ENCODE data around the gene SMIM31.

The SMIM31 gene

DNA sequence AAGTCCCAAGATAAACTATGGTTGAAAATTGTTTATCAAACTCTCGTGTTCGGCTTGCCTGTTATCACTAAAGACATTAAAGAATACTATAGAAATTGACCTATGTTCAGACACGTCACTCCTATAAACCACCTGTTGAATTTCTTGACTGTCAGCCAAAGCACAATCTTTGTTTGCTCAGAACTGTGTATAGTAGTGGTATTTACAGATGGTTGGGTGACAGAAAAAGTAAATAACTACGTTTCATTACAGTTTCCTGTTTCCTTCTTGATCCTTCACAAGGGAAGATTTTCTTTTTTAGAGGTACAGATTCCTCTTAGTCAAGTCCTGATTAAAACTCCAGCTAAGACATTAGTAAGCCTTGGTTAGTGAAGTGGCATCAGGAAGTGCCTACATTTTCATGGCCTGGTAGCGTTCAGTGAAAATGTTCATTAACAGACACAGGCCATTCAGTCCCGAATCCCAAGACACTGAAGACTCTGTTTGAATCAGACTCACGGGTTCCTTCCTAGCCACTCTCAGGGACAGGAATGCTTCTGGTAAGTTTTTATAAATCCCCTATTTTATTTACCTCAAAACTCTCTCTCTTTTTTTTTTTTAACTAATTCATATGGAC lies at the start of gene SMIM31:
SMIM31 (plus strand) TSS at position 259 of the 616 bp plus-strand sequence. CDS start 16,313 bp downstream, outside the sequence.
- no peak for DNase-seq (ENCODE audit: low read depth in 1 of 2, low spot score in 1 of 2)

DNA sequence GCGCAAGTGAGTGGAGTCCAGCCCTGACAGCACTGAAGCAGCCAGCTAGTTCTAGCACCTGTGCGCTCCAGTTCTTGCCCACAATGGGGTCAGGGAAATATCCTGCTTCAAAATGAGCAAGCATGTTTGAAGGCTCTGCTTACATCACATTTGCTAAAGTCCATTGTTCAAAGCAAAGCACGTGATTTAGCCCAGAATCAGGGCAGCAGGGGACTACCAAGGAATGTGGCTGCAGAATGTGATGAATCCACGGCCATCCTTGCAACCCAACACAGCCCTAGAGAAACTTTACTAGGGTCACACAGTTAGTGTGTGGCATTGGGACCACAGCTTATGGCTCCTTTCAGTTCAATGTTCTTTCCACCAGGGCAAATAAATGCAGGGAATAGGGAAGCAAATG lies 47.3 kb upstream of the SMIM31 start:
- no peak for DNase-seq (ENCODE audit: low read depth in 1 of 2, low spot score in 1 of 2)

DNA sequence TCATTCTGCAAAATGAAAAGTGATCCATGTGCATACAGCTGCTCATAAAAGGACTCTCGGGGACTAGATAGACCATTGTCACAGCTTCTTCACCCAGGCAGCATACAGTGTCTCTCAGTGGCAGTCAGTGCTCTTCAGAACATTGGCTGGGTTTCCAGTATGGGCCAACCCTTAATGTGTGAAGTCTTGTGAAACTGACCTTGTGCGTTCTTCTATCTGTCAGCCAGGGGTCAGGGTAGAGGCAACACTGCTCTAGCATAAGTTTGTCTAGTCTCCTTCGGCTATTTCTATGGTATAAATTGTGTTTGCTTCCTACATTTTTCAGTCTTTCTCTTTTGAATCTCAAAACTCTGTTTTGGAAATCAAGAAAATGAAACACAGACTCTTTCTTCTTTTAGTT lies 37.0 kb upstream of the SMIM31 start:
- DNase-seq (ENCODE audit: low read depth in 1 of 2, low spot score in 1 of 2) = no peak

DNA sequence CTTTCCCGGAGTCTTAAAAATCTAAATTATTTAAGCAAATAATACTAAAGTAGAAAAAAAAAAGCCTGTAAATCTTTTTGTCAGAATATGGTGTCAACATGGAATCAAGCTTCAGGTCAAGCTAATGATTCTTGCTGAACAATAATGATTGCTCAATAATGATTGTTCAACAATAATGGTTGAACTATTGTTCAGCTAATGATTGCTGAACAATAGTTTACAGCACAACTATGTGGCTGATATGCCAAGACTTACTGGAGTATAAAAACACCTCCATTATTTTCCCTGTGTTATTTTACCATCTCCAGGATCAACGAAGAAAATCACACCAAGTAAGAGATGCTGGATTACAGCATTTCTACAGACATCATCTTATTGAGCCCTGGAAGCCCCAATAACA lies 35.1 kb upstream of the SMIM31 start:
- DNase-seq (ENCODE audit: low read depth in 1 of 2, low spot score in 1 of 2) = no peak

DNA sequence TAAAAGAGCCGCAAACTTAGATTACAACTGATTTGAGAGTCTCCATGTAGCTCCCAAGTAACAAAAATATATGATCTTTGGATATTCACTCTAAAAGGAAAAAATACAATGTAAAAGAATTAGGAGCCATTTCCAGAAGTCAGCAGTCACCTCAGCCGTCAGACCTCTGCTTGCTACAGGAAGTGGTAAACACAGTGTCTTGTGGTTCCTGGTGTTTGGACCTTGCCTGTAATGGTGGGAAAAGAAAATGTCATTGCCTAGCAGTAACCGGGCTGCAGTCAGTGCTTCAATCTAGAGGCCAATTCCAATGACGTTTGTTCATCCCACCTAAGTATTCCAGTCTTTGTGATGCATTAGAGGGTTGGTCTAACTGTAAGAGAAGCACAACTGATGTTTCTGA lies 28.9 kb upstream of the SMIM31 start:
- DNase-seq (ENCODE audit: low read depth in 1 of 2, low spot score in 1 of 2) = no peak

DNA sequence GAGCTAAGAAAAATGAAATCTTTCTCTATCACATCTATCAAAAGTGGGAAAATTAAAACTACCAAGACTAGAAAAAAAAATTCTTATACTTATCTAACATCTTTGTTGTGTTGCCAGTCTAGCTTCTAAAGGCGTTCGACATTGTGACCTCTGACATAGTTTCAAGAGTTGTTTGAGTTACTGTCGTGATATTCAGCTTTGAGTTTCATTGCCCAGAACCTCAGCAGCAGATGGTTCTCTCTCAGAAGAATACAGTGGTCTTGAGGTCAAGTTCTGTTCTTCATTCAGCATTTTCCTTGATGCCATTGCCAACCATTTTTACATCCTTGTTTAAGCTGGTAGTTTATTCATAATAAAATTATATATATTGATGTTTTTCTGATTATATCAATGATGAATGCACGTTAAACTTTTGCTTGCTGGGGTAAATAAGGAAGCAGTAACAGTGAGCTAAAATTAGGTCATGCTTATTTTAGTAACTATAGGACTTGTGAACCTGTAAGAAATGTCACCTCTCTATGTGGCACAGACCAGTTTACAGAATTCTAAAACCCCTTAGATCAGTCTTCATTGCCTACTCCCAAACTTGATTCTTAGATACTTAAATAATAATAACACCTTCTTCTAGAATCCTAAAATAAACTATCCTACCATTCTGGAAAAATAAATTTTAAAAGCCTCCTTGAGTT lies 23.1 kb upstream of the SMIM31 start:
- DNase-seq (ENCODE audit: low read depth in 1 of 2, low spot score in 1 of 2) = no peak

DNA sequence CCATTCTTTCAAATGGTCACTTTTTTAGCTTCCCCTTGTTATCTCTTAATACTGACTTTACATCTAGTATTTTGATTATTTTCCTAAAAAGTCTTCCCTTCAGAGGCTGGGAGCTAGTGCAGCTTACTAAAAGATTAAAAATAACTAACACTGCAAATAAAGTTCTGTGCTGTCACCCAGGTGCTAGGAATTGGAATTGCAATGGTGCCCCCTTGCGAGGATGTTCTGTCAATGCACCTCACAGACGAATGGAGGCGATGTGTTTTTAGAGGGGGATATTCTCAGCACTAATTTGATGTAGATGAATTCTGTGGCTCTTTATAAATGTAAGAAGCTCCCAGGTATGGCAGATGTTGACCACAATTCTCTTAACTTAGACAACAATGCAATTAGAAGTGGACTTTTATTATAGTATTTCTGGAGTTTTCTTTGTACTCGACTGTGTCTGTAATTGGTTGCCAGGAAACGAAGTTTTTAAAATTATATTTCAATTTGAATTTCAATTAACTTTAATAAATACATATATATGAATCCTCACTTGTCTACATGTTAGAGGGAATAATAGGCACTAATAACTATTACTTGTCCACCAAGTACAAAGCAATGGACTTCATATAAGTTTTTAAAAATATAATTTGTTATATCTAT lies 22.0 kb upstream of the SMIM31 start:
- DNase-seq (ENCODE audit: low read depth in 1 of 2, low spot score in 1 of 2) = peak; percentile 1 to 22

DNA sequence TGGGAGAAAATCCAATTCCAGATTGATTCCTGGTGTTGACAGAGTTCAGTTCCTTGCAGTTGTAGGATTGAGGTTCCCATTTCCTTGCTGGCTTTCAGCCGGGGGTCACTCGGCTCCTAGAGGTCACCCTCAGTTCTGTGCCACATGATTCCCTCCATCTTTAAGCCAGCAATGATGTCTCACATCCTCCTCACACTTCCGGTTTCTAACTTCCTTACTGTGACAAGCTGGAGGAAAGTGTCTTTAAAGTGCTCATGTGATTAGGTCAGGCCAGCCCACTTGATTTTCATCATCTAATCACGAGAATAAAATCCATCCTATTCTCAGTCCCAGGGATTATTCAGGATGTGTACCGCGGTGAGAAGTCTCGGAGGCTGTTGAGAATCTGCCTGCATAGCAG lies 19.4 kb upstream of the SMIM31 start:
- DNase-seq (ENCODE audit: low read depth in 1 of 2, low spot score in 1 of 2) = no peak

DNA sequence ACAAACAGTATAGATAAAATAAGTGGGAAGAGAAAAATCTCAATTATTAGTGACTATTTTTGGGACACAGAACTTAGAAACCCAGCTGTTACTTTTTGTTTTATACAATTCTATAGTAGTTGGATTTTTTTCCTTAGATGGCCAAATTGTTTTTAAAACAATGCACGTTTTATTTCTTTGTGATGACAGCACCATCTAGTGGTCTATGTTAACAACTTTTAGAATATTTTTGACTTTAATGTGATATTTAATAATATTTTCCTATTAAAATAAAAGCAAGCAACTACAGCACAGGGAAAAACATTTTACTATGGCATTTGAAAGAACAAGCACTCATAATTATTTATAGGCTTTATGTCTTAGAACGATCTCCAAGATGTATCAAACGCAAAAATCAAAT lies 5.6 kb upstream of the SMIM31 start:
- DNase-seq (ENCODE audit: low read depth in 1 of 2, low spot score in 1 of 2) = no peak

DNA sequence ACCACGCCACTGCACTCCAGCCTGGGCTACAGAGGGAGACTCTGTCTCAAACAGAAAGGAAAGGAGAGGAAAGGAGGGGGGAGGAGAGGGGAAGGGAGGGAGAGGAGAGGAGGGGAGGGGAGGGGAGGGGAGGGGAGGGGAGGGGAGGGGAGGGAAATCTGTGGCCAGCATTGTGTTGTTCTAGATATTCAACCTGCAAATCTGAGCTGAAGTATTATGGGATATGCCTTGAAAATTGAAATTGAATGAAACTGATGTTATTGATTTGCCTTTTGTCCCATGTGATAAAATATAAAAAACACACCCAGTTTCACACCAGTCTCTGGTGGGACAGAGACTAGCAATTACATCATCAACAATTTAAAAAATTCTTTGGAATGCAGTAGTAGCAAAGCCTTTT lies 1.5 kb downstream of the SMIM31 start:
- no peak for DNase-seq (ENCODE audit: low read depth in 1 of 2, low spot score in 1 of 2)

DNA sequence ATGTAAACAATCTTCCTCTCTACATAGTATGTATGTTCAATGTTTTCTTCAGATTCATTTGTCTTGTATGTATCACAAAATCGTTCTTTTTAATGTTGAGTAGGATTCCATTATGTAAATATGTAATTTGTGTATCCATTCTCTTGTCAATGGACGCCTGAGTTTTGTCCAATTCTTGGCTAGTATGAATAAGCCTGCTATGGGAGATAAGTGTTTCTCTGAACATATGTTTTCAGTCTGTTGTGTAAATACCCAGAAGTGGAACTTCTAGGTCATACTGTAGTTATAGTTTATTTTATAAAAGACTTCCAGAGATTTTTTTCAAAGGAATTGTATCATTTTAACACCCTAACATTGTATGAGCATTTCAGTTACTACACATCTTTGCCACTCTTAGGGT lies 2.8 kb downstream of the SMIM31 start:
- no peak for DNase-seq (ENCODE audit: low read depth in 1 of 2, low spot score in 1 of 2)

DNA sequence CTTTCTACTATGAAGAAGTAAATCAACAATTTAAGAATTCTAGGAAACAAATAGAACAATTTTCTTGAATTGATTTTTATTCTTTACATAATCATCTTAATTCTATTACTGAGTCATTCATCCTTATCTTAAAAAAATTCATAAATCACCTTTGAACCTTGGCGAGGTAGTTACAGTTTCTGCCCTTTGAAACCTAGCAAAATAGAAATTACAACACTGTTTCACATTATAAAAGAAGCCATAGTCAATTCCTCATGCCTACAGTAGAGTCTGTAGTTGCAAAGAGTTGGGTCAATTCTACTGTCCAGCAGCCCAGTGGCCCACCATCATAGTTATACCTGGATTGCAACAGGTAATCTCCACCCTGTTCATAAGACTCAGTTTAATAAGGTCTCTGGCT lies 7.3 kb downstream of the SMIM31 start:
- DNase-seq (ENCODE audit: low read depth in 1 of 2, low spot score in 1 of 2) = no peak

DNA sequence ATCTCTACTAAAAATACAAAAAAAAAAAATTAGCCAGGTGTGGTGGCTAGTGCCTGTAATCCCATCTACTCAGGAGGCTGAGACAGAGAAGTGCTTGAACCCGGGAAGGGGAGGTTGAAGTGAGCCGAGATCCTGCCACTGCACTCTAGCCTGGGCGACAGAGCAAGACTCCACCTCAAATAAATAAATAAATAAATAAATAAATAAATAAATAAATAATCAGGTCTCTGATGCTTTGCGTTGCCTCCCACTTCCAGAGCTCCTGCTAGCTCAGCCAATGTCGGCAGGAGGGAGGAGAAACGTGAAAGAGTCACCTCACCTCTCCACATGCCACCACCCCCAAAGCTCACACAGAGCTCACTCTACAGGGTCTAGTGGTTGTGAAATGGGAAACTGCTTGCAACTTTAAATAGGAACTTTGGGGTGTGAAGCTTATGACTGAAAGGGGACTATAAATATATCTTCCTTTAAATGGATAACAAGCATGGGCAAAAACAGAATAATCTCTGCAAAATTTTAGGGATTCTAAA lies 7.9 kb downstream of the SMIM31 start:
- no peak for DNase-seq (ENCODE audit: low read depth in 1 of 2, low spot score in 1 of 2)

DNA sequence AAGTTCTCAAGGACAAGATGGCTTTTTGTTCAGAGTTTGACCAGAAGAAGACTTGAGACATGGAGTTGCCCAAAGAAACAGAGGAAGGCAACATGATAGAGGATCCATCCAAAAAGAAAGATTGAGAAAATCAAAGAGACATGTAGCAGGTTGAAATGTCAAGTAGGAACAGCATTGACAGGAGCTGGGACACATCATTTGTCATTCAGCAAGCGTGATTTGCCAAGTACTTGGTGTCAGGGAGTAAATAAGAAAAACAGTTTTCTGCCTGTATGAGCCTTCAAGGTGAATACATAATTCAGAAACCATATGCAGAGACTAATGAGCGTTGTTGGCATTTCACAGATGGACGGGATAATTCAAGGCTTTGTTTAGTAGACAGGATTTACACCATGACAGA lies 11.2 kb downstream of the SMIM31 start:
- DNase-seq (ENCODE audit: low read depth in 1 of 2, low spot score in 1 of 2) = no peak

DNA sequence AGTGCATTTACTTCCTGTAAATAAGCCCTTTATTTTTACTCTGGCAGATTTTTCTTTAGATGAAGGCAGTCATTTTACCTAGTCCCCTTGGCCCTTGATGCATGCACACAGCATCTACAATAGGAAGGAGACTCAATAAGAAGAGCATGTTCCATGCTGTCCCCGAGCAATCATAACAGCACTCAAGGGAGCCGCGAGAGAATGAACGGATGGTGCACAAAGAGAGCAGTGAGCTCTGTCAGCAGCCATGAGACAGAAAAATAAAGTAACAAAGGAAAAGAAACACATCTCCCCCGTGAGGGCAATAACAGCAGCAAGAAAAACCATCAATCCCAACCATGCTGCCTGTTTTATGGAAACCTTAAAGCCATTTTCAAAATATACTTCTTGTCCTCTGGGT lies 11.9 kb downstream of the SMIM31 start:
- DNase-seq (ENCODE audit: low read depth in 1 of 2, low spot score in 1 of 2) = no peak

DNA sequence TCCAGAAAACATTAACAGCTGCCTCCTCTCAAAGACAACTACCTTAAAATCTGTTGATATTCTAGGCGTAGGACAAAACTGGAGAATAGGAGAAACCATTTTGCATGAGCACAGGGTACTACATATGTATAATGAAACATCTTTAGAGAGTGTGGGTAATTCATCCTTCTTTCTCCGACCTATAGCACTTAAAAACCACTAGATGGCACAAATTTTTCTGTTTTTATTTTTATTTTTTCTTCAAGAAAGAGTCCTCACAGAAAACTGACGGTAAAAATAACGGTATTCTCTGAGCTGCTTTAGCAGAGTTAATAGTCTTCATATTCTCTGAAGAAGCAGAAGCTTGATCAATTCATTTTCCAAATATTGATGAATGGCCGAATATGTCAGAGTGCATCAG lies 14.6 kb downstream of the SMIM31 start:
- no peak for DNase-seq (ENCODE audit: low read depth in 1 of 2, low spot score in 1 of 2)

DNA sequence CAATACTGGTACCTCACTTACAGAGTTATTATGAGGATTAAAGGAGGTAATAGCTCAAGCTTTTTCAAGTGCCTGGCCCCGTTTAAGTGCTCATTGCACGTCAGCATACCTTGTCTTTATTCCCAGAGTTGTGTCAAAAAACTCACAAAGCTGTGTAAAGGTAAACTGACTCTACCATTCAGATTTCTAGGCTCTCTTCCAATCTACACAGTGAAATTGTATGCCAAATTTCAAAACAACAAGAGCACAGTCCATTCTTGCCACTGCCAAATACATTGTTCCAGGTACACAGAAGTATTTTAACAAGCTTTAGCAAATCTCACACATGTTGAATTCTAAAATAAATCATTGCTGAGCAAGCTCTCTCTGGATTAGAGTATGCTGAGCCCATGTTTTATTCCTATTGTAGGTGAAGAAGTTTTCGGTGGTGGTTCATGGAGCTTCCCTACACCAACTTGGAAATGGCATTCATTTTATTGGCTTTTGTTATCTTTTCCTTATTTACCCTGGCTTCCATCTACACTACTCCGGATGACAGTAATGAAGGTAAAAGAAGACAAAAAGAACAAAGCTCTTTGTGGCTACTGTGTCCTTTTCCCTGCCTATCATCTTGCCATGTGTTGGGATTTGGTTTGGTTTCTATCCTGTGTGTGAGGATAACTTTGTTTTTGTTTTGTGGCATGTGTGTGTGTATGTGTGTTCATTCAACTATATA lies 16.2 kb downstream of the SMIM31 start:
- no peak for DNase-seq (ENCODE audit: low read depth in 1 of 2, low spot score in 1 of 2)

DNA sequence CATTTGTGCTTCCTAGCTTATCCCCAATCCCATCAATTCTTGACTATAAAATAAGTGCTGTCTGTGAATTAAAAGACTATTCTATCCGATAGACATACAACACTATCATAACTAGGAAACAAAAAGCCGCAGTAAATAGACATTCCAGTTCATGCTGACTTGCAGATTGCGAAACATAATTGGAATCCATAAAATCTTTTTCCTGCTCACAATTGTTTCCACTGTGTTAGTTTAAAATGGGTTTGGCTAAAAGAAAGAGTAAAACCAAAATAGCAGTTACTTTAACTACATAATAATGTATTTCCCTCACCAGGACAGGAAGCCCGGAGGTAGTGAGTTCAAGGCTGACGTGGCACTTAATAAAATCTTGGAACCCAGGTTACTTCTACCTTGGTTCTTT lies 17.2 kb downstream of the SMIM31 start:
- DNase-seq (ENCODE audit: low read depth in 1 of 2, low spot score in 1 of 2) = no peak

DNA sequence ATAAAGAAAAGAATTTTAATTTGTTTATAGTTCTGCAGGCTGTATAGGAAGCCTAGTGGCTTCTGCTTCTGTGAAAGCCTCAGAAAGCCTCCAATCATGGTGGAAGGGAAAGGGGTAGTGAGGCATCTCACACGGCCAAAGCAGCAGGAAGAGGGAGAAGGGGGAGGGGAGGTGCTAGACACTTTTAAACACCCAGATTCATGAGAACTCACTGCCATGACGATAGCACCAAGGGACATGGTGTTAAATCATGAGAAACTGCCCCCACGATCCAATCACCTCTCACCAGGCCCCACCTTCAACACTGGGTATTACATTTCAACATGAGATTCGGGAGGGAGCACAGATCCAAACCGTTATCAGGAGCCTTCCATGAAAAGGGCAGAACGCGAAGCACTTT lies 18.1 kb downstream of the SMIM31 start:
- DNase-seq (ENCODE audit: low read depth in 1 of 2, low spot score in 1 of 2) = no peak

DNA sequence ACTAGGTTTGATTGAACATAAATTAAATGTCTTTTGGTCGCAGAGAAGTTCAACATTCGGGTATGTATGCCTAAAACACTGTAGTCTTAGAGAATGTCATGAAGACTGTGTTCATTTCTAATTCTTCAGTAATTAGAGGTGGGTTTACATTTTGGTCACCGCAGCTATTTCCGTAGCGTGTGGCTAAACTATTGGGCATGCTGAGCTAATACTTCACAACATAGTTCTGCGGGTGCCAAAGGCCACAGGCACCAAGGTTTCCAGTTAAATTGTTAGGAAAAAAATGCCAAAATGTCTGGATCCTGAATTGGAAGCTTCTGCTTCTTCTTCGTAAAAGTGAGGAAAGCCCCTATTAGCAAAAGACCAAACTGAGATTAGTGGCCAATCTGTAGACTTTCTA lies 25.1 kb downstream of the SMIM31 start:
- no peak for DNase-seq (ENCODE audit: low read depth in 1 of 2, low spot score in 1 of 2)

DNA sequence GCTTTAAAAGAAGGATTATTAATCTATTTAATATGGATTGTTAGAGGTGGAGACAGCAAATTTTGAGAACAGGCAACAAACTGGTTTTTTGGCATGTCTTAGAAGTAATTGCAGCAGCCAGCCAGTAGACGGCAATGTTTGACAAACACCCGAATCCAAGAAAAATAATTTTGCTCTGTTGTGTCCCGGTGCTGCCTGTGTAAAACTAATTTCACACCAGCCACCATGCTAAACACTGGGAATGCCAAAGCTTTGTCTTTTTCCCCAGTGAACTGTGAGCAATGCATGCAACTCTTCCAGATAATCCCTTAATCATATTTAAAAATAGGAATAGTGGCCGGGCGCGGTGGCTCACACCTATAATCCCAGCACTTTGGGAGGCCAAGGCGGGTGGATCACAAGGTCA lies 25.9 kb downstream of the SMIM31 start:
- DNase-seq (ENCODE audit: low read depth in 1 of 2, low spot score in 1 of 2) = peak in 1 of 2 donors; percentile 3

DNA sequence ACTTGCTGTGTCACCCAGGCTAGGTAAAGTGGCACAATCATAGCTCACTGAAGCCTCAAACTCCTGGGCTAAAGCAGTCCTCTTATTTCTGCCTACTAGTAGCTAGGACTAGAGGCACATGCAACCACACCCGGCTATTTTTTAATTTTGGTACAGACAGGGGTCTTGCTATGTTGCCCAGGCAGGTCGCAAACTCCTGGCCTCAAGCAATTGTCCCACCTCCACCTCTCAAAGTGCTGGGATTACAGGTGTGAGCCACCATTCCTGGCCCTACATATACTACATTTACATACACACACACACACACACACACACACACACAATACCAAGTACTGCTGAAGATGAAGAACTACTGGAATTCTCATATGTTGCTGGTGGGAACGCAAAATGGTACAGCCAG lies 26.9 kb downstream of the SMIM31 start:
- DNase-seq (ENCODE audit: low read depth in 1 of 2, low spot score in 1 of 2) = no peak
